Measurements from ENCODE around the gene CCDC61.

CCDC61 gene

GRCh38 chr19:45990113-45990728 lies 5.0 kb upstream of the CCDC61 start:
- H3K4me3 ChIP-seq = no peak overlapping the region
- peaks cover 0 to 6% (median 0%) of the 10 kb centered on the region in 4 donors for H3K4me1 ChIP-seq
- intact Hi-C loops (cut with DNase I; ENCODE audit: low total_unique reads) = loop anchor here (10.0 kb wide), 1 partner anchor 65 kb away; no protein-coding TSS in a partner anchor
- H3K27me3 ChIP-seq = peaks cover 0 to 27% of the 10 kb centered on the region in 2 donors
- TF ChIP-seq, protein P1, sequence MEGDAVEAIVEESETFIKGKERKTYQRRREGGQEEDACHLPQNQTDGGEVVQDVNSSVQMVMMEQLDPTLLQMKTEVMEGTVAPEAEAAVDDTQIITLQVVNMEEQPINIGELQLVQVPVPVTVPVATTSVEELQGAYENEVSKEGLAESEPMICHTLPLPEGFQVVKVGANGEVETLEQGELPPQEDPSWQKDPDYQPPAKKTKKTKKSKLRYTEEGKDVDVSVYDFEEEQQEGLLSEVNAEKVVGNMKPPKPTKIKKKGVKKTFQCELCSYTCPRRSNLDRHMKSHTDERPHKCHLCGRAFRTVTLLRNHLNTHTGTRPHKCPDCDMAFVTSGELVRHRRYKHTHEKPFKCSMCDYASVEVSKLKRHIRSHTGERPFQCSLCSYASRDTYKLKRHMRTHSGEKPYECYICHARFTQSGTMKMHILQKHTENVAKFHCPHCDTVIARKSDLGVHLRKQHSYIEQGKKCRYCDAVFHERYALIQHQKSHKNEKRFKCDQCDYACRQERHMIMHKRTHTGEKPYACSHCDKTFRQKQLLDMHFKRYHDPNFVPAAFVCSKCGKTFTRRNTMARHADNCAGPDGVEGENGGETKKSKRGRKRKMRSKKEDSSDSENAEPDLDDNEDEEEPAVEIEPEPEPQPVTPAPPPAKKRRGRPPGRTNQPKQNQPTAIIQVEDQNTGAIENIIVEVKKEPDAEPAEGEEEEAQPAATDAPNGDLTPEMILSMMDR (IDR thresholded peaks at IDR 0.05) = no peak
- H3K27ac ChIP-seq = no peak overlapping the region
- DNase-seq = peak in 1 of 2 donors; percentile 58
- H3K9me3 ChIP-seq = no peaks in the 10 kb centered on the region
- no peaks in the 10 kb centered on the region for H3K36me3 ChIP-seq

GRCh38 chr19:45994456-45994997 lies 740 bp upstream of the CCDC61 start:
- no peak for DNase-seq
- H3K27me3 ChIP-seq = peaks cover 0 to 25% of the 10 kb centered on the region in 2 donors
- H3K36me3 ChIP-seq = peaks cover 0 to 8% (median 0%) of the 10 kb centered on the region in 3 donors
- TF ChIP-seq, protein P1 (IDR thresholded peaks at IDR 0.05) = no peak
- H3K9me3 ChIP-seq = no peaks in the 10 kb centered on the region
- H3K4me3 ChIP-seq = peak overlapping the region; percentile 74 to 85
- intact Hi-C loops (cut with DNase I; ENCODE audit: low total_unique reads) = loop anchor here (10.0 kb wide), 1 partner anchor 70 kb away; no protein-coding TSS in a partner anchor
- H3K27ac ChIP-seq = peak overlapping the region in 1 of 2 donors; percentile 20
- H3K4me1 ChIP-seq = peaks cover 0 to 16% (median 6%) of the 10 kb centered on the region in 4 donors

GRCh38 chr19:45995715-45996385 lies 583 bp downstream of the CCDC61 start:
- TF ChIP-seq, protein P1 (IDR thresholded peaks at IDR 0.05) = no peak
- H3K4me1 ChIP-seq = peaks cover 0 to 29% (median 18%) of the 10 kb centered on the region in 4 donors
- DNase-seq = no peak
- H3K27me3 ChIP-seq = peaks cover 0 to 25% of the 10 kb centered on the region in 2 donors
- H3K4me3 ChIP-seq = peak overlapping the region; percentile 74 to 85
- peaks cover 0 to 8% (median 0%) of the 10 kb centered on the region in 3 donors for H3K36me3 ChIP-seq
- no peaks in the 10 kb centered on the region for H3K9me3 ChIP-seq
- intact Hi-C loops (cut with DNase I; ENCODE audit: low total_unique reads) = loop anchor here (10.0 kb wide), 1 partner anchor 71 kb away; no protein-coding TSS in a partner anchor
- H3K27ac ChIP-seq = peak overlapping the region; percentile 76 to 82

GRCh38 chr19:45996933-45997332 lies 1.7 kb downstream of the CCDC61 start:
- no peak for DNase-seq
- intact Hi-C loops (cut with DNase I; ENCODE audit: low total_unique reads) = loop anchor here (10.0 kb wide), 1 partner anchor 72 kb away; no protein-coding TSS in a partner anchor

GRCh38 chr19:45998834-45999233 lies 3.6 kb downstream of the CCDC61 start:
- intact Hi-C loops (cut with DNase I; ENCODE audit: low total_unique reads) = loop anchor here (10.0 kb wide), 1 partner anchor 74 kb away; no protein-coding TSS in a partner anchor
- H3K27ac ChIP-seq = no peak overlapping the region
- peaks cover 0 to 19% (median 12%) of the 10 kb centered on the region in 3 donors for H3K36me3 ChIP-seq
- DNase-seq = no peak
- peaks cover 0 to 30% (median 20%) of the 10 kb centered on the region in 4 donors for H3K4me1 ChIP-seq
- H3K4me3 ChIP-seq = no peak overlapping the region
- H3K9me3 ChIP-seq = no peaks in the 10 kb centered on the region
- TF ChIP-seq, protein P1 (IDR thresholded peaks at IDR 0.05) = no peak
- peaks cover 0 to 23% of the 10 kb centered on the region in 2 donors for H3K27me3 ChIP-seq

More at GRCh38 chr19:45996933-45997332, 1.7 kb downstream of the CCDC61 start:
- Histone ChIP-seq H3K36me3 (peaks cover 0 to 8% (median 0%) of the 10 kb centered on the region in 3 donors), H3K9me3 (no peaks in the 10 kb centered on the region), H3K27ac (no peak overlapping the region), H3K4me3 (no peak overlapping the region), H3K27me3 (peaks cover 0 to 23% of the 10 kb centered on the region in 2 donors), H3K4me1 (peaks cover 0 to 30% (median 20%) of the 10 kb centered on the region in 4 donors)
- TF ChIP-seq, protein P1 (IDR thresholded peaks at IDR 0.05) = no peak

Measured in tibial artery (tissue), 4 donors.